DOHH2 (cell line): ENCODE data around the gene TST.

ENCODE experiments used
- H3F3A ChIP-seq: fragments of 200-600 bp; sonication (generic), shearing (Covaris generic); 2 replicates; pipeline ENCODE4 v1.6.0; 2016; ENCODE audit warnings: antibody characterized with exemption, mild to moderate bottlenecking; ENCODE audit not compliant: control insufficient read depth, insufficient read depth
- H3K27ac ChIP-seq: fragments of 200-600 bp; sonication (generic); 2 replicates; pipeline ENCODE4 v1.5.1; 2014; ENCODE audit warnings: low read depth, mild to moderate bottlenecking, low read length, moderate library complexity
- H3K27me3 ChIP-seq: fragments of 200-600 bp; sonication (generic); 2 replicates; pipeline ENCODE4 v1.6.1; 2014; ENCODE audit warnings: mild to moderate bottlenecking, low read length, mixed read lengths; ENCODE audit not compliant: control insufficient read depth
- H3K36me3 ChIP-seq: fragments of 200-600 bp; sonication (generic); 2 replicates; pipeline ENCODE4 v1.6.1; 2014; ENCODE audit warnings: mild to moderate bottlenecking, low read length, moderate library complexity, mixed read lengths; ENCODE audit not compliant: control insufficient read depth
- H3K4me1 ChIP-seq: fragments of 200-600 bp; sonication (generic); 2 replicates; pipeline ENCODE4 v1.6.1; 2014; ENCODE audit warnings: mild to moderate bottlenecking, low read length, mixed read lengths; ENCODE audit not compliant: control insufficient read depth
- H3K4me2 ChIP-seq: fragments of 200-600 bp; sonication (generic); 2 replicates; pipeline ENCODE4 v1.6.0; 2014; ENCODE audit warnings: mild to moderate bottlenecking, low read length, moderate library complexity
- H3K4me3 ChIP-seq: fragments of 200-600 bp; sonication (generic); 2 replicates; pipeline ENCODE4 v1.5.1; 2014; ENCODE audit warnings: mild to moderate bottlenecking, low read length, mixed read lengths
- H3K79me2 ChIP-seq: fragments of 200-600 bp; sonication (generic); 2 replicates; pipeline ENCODE4 v1.6.1; 2014; ENCODE audit warnings: mild to moderate bottlenecking, low read length, mixed read lengths; ENCODE audit not compliant: control insufficient read depth
- H3K9me2 ChIP-seq: fragments of 200-600 bp; sonication (generic); replicated peaks from 2 replicates; pipeline ENCODE4 v1.6.1; 2014; ENCODE audit warnings: mild to moderate bottlenecking, low read length, mixed read lengths; ENCODE audit not compliant: control insufficient read depth
- H3K9me3 ChIP-seq: fragments of 200-600 bp; sonication (generic); 2 replicates; pipeline ENCODE4 v1.6.1; 2014; ENCODE audit warnings: antibody characterized with exemption, low read length, mixed read lengths; ENCODE audit not compliant: control insufficient read depth, insufficient read depth
- H4K20me1 ChIP-seq: fragments of 200-600 bp; sonication (generic); 2 replicates; pipeline ENCODE4 v1.6.0; 2014; ENCODE audit warnings: low read depth, mild to moderate bottlenecking, antibody characterized with exemption, low read length, moderate library complexity; ENCODE audit not compliant: control insufficient read depth, insufficient read depth
- CTCF ChIP-seq: fragments of 200-600 bp; sonication (generic); IDR thresholded peaks from one replicate; pipeline ENCODE4 v1.5.1; 2014; ENCODE audit warnings: antibody characterized with exemption, mild to moderate bottlenecking, low read depth, low read length; ENCODE audit not compliant: poor library complexity, severe bottlenecking
- EZH2phosphoT487 ChIP-seq: fragments of 200-600 bp; sonication (generic); IDR thresholded peaks from 2 replicates; pipeline ENCODE4 v1.6.1; 2017; ENCODE audit warnings: borderline replicate concordance, mild to moderate bottlenecking, antibody characterized with exemption, low read length, moderate library complexity, mixed read lengths

The TST gene

GRCh38 chr22:36977401-36977861 is 41.8 kb downstream of the TST start:
- H3K79me2 ChIP-seq = no peaks in the 10 kb centered on the region
- no peaks in the 10 kb centered on the region for H3K9me3 ChIP-seq
- H3K4me3 ChIP-seq = peak overlapping the region; percentile 73
- peaks cover 9% of the 10 kb centered on the region for H3K27me3 ChIP-seq
- no peaks in the 10 kb centered on the region for H3K9me2 ChIP-seq
- peaks cover 10% of the 10 kb centered on the region for H3K4me1 ChIP-seq
- no peaks in the 10 kb centered on the region for H3K36me3 ChIP-seq
- no peaks in the 10 kb centered on the region for H3F3A ChIP-seq
- H4K20me1 ChIP-seq = no peaks in the 10 kb centered on the region
- peak overlapping the region; percentile 12; the same call in 1 of the 2 replicates for H3K27ac ChIP-seq
- peak overlapping the region; percentile 90 for H3K4me2 ChIP-seq
- TF ChIP-seq CTCF = peak; percentile 97
- no peak for TF ChIP-seq EZH2phosphoT487

DNA sequence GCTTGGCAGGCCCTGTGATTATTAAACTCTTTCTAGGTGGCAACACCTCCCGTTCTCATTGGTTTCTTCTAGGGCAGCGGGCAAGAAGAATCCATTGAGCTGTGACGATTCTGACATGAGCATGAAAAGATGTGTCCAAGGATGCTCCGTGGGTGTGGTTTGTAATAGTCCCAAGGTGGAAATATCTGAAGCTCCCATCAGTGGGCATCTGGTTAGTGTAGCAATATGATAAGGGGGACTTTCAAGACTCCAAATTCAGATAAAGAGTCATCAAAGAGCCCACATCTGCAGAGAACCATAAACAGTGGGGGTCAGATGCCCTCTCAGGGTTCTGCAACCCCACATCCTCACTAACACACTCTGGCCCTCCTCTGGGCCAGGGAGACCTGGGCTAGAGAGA is 42.6 kb downstream of the TST start:
- H3K4me1 ChIP-seq = peaks cover 10% of the 10 kb centered on the region
- no peaks in the 10 kb centered on the region for H4K20me1 ChIP-seq
- H3K79me2 ChIP-seq = no peaks in the 10 kb centered on the region
- TF ChIP-seq EZH2phosphoT487 (no peak), CTCF (no peak)
- H3F3A ChIP-seq = no peaks in the 10 kb centered on the region
- no peak overlapping the region for H3K4me3 ChIP-seq
- H3K27ac ChIP-seq = no peak overlapping the region
- no peaks in the 10 kb centered on the region for H3K9me2 ChIP-seq
- H3K9me3 ChIP-seq = no peaks in the 10 kb centered on the region
- H3K4me2 ChIP-seq = no peak overlapping the region
- H3K27me3 ChIP-seq = peaks cover 9% of the 10 kb centered on the region
- H3K36me3 ChIP-seq = no peaks in the 10 kb centered on the region

- no peak overlapping the region for H3K4me3 ChIP-seq
- H4K20me1 ChIP-seq = no peaks in the 10 kb centered on the region
- H3K27me3 ChIP-seq = no peaks in the 10 kb centered on the region; the same call in 1 of the 2 replicates
- no peak overlapping the region for H3K27ac ChIP-seq
- H3K4me1 ChIP-seq = no peaks in the 10 kb centered on the region
- no peaks in the 10 kb centered on the region for H3K79me2 ChIP-seq
- H3K4me2 ChIP-seq = no peak overlapping the region
- no peaks in the 10 kb centered on the region for H3K36me3 ChIP-seq
- TF ChIP-seq EZH2phosphoT487 = no peak
- TF ChIP-seq CTCF = no peak
- H3K9me3 ChIP-seq = no peaks in the 10 kb centered on the region
- no peaks in the 10 kb centered on the region for H3F3A ChIP-seq
- H3K9me2 ChIP-seq = no peaks in the 10 kb centered on the region
Observed at GRCh38 chr22:36971341-36972125, 47.7 kb downstream of the TST start.
